B cell (primary cell): ENCODE data around the gene S100A3. TPM values are rescaled to one million over a fixed set of nuclear protein-coding genes. Genes with fewer than 3 reads are reported as not detected.

Experiments used
- ATAC-seq: fragments of 200-7000 bp; cut with Tn5 transposase; one replicate; pipeline ENCODE4 v1.10.0; 2021; ENCODE audit warnings: low read depth, mild to moderate bottlenecking, moderate number of reproducible peaks, moderate library complexity
- CTCF ChIA-PET: fragments of 350-600 bp; sonication (Branson Sonifier 250); formaldehyde crosslinking; loops from one replicate; lab custom pipeline; 2021; ENCODE audit warnings: antibody characterized with exemption, inconsistent platforms; lab: Charles Lee
- POLR2A ChIA-PET: fragments of 350-600 bp; sonication (Branson Sonifier 250); formaldehyde crosslinking; loops from one replicate; lab custom pipeline; 2021; ENCODE audit warnings: antibody characterized with exemption; lab: Charles Lee
- DNase-seq: peaks from one replicate; pipeline ENCODE4 v3.0.0; 2013
- H2AFZ ChIP-seq: 2 replicates; pipeline ENCODE4 v1.6.1; 2012; ENCODE audit warnings: mild to moderate bottlenecking, low read depth, low read length; ENCODE audit not compliant: insufficient read depth, poor library complexity, severe bottlenecking
- H3K27ac ChIP-seq, 2 donors: 1 replicate in 1 of 2; 2 replicates in 1 of 2; pipeline ENCODE4 v1.5.1; 2012 to 2013; ENCODE audit warnings: low read length in 2 of 2, mild to moderate bottlenecking in 2 of 2, moderate library complexity in 1 of 2
- H3K27me3 ChIP-seq, 4 experiments: fragments of 200-600 bp in 1 of 4; sonication (generic) in 1 of 4; replicated peaks in 1 of 4; 1 replicate in 2 of 4; 2 replicates in 2 of 4; pipeline versions ENCODE4 v1.6.1 to v1.7.0; 2013 to 2016; ENCODE audit warnings: low read length in 3 of 4, mild to moderate bottlenecking in 2 of 4, mixed read lengths in 1 of 4, moderate library complexity in 1 of 4; ENCODE audit not compliant: insufficient read depth in 4 of 4, control insufficient read depth in 3 of 4; ENCODE audit errors: control extremely low read depth in 1 of 4
- H3K36me3 ChIP-seq, 2 experiments: replicated peaks in 1 of 2; 1 replicate in 1 of 2; 2 replicates in 1 of 2; pipeline versions ENCODE4 v1.6.1 to v1.7.1; 2013; ENCODE audit warnings: low read length in 1 of 2; ENCODE audit not compliant: insufficient read depth in 2 of 2, control insufficient read depth in 1 of 2; ENCODE audit errors: control extremely low read depth in 1 of 2, extremely low read depth in 1 of 2
- H3K4me1 ChIP-seq, 2 donors: fragments of 200-600 bp in 1 of 2; sonication (generic) in 1 of 2; 1 replicate in 1 of 2; 2 replicates in 1 of 2; pipeline versions ENCODE4 v1.5.1 to v1.6.1; 2013 to 2017; ENCODE audit warnings: low read length in 2 of 2; ENCODE audit not compliant: control insufficient read depth in 2 of 2, insufficient read depth in 2 of 2
- H3K4me2 ChIP-seq: replicated peaks from 2 replicates; pipeline ENCODE3; 2012; ENCODE audit warnings: mild to moderate bottlenecking, low read depth, low read length; ENCODE audit not compliant: poor library complexity, severe bottlenecking
- H3K4me3 ChIP-seq, 5 experiments: fragments of 200-600 bp in 1 of 5; sonication (generic) in 1 of 5; 1 replicate in 3 of 5; 2 replicates in 2 of 5; pipeline versions ENCODE4 v1.5.1 to v1.7.0; 2011 to 2016; ENCODE audit warnings: low read length in 4 of 5, mild to moderate bottlenecking in 4 of 5, low read depth in 2 of 5, control low read depth in 1 of 5, moderate library complexity in 1 of 5; ENCODE audit not compliant: insufficient read depth in 1 of 5; ENCODE audit errors: control extremely low read depth in 1 of 5, extremely low read depth in 1 of 5
- H3K79me2 ChIP-seq: fragments of 200-600 bp; sonication (generic); one replicate; pipeline ENCODE4 v1.6.0; 2016; ENCODE audit warnings: low read length; ENCODE audit not compliant: control insufficient read depth, insufficient read depth
- H3K9ac ChIP-seq: fragments of 200-600 bp; sonication (generic); 2 replicates; pipeline ENCODE4 v1.6.1; 2017; ENCODE audit warnings: mild to moderate bottlenecking, low read length, moderate library complexity
- H3K9me3 ChIP-seq, 3 donors: one replicate each; pipeline versions ENCODE4 v1.6.1 to v1.7.1; 2013; ENCODE audit warnings: low read length in 2 of 3; ENCODE audit not compliant: control insufficient read depth in 2 of 3, insufficient read depth in 1 of 3; ENCODE audit errors: control extremely low read depth in 1 of 3
- H4K20me1 ChIP-seq: 2 replicates; pipeline ENCODE4 v1.6.0; 2012; ENCODE audit warnings: mild to moderate bottlenecking, low read length; ENCODE audit not compliant: insufficient read depth, control insufficient read depth, poor library complexity, severe bottlenecking
- H3K27ac Mint-ChIP-seq: one replicate; pipeline ENCODE4 v1.8.0; 2021; ENCODE audit warnings: mixed read lengths
- H3K27me3 Mint-ChIP-seq: one replicate; pipeline ENCODE4 v1.8.0; 2021; ENCODE audit warnings: mixed read lengths
- H3K4me1 Mint-ChIP-seq: one replicate; pipeline ENCODE4 v1.8.0; 2021; ENCODE audit warnings: mixed read lengths
- H3K4me3 Mint-ChIP-seq: one replicate; pipeline ENCODE4 v1.8.0; 2021; ENCODE audit warnings: mixed read lengths
- H3K9me3 Mint-ChIP-seq: one replicate; pipeline ENCODE4 v1.8.0; 2022; ENCODE audit warnings: mixed read lengths; ENCODE audit not compliant: insufficient read depth
- CTCF ChIP-seq: fragments of 200-600 bp; IDR thresholded peaks from one replicate; pipeline ENCODE4 v1.8.0; 2022; ENCODE audit warnings: antibody characterized with exemption, mild to moderate bottlenecking
- EZH2 ChIP-seq: IDR thresholded peaks from 2 replicates; pipeline ENCODE4 v1.6.1; 2012; ENCODE audit warnings: borderline replicate concordance, low read depth, mild to moderate bottlenecking, moderate library complexity, low read length; ENCODE audit not compliant: insufficient read depth, poor library complexity, severe bottlenecking
- WGBS: methylation state at CpG from one replicate; pipeline ENCODE4 v1.1.5; 2013; ENCODE audit warnings: missing lambda C conversion rate; ENCODE audit not compliant: insufficient coverage; 5-methylcytosine and 5-hydroxymethylcytosine counted together
- intact Hi-C: fragments of 100-400 bp; cut with micrococcal nuclease; formaldehyde crosslinking; loops from one replicate; pipeline ENCODE4 v1.10.0; 2022
- polyA plus RNA-seq: library from polyadenylated mRNA; depleted of rRNA; stranded (reverse); fragments of >200 nt; gene quantifications from 2 replicates; pipeline ENCODE4 v1.2.3, GENCODE V29; 2012
- total RNA-seq, 2 donors: library from RNA; stranded (reverse); fragments of 120-200 nt in 1 of 2; gene quantifications; 1 replicate in 1 of 2; 2 replicates in 1 of 2; pipeline versions ENCODE4 v1.2.3 to v1.2.4, GENCODE V29; 2013 to 2022

The S100A3 gene
- total and polyA plus RNA-seq, 2 donors (not counting 1 experiment from before 2014, with no cell fraction given), result not detected

- Histone ChIP-seq H3K9ac (no peak overlapping the region), H3K4me2 (no peak overlapping the region)
- 60% methylated on average over 1 of the region's 3 CpGs for WGBS
Measured at GRCh38 chr1:153573351-153573750, 24.3 kb upstream of the S100A3 start.

More at GRCh38 chr1:153573351-153573750, 24.3 kb upstream of the S100A3 start:
- peaks cover 16% of the 10 kb centered on the region for H3K27me3 Mint-ChIP-seq
- Histone ChIP-seq H4K20me1 (no peaks in the 10 kb centered on the region), H3K79me2 (no peaks in the 10 kb centered on the region), H3K36me3 (no peaks in the 10 kb centered on the region), H2AFZ (peak overlapping the region; percentile 26), H3K27ac (no peak overlapping the region), H3K9me3 (no peaks in the 10 kb centered on the region), H3K27me3 (peaks cover 0 to 5% (median 2%) of the 10 kb centered on the region in 4 experiments), H3K4me3 (no peak overlapping the region), H3K4me1 (peaks cover 4 to 20% of the 10 kb centered on the region in 2 donors)
- intact Hi-C loops, result loop anchor here (2.0 kb wide), 1 partner anchor 413 kb away; the partner anchor contains the start of gene RAB13
- peak overlapping the region; percentile 32 for H3K27ac Mint-ChIP-seq
- DNase-seq (no peak), ATAC-seq (no peak)
- H3K4me1 Mint-ChIP-seq, result peaks cover 20% of the 10 kb centered on the region
- CTCF ChIA-PET, result interaction anchor here (0.7 to 7.4 kb wide), 18 partner anchors 13 to 413 kb away, joined by 3 to 227 read pairs (median 12); partner anchors contain the start of genes CHTOP, NPR1, RAB13 and S100A1
- no peak for TF ChIP-seq EZH2
- no peak for TF ChIP-seq CTCF
- no peaks in the 10 kb centered on the region for H3K9me3 Mint-ChIP-seq
- no peak overlapping the region for H3K4me3 Mint-ChIP-seq
- POLR2A ChIA-PET, result interaction anchor here (1.7 kb wide), 1 partner anchor 25 kb away, joined by 4 read pairs; no protein-coding TSS in a partner anchor
